Caco-2 (cell line): Measurements from ENCODE around the gene NMRK2. TPM values are rescaled to one million over a fixed set of nuclear protein-coding genes. Genes with fewer than 3 reads are reported as not detected.

Experiments used
- BruUV-seq: library from RNA; stranded (reverse); fragments of 400-500 nt; replicated peaks from 2 replicates; lab custom pipeline; 2021; lab: Mats Ljungman, UMichigan
- CTCF ChIA-PET: fragments of 300-600 bp; sonication (Branson Sonifier 250); formaldehyde crosslinking; loops from one replicate; lab custom pipeline; 2022; ENCODE audit warnings: antibody characterized with exemption; lab: Charles Lee
- POLR2A ChIA-PET: fragments of 300-600 bp; sonication (Branson Sonifier 250); formaldehyde crosslinking; loops from one replicate; lab custom pipeline; 2022; ENCODE audit warnings: antibody characterized with exemption; lab: Charles Lee
- DNase-seq, 2 experiments: peaks; one replicate each; pipeline versions ENCODE4 v3.0.0 to v3.0.0-alpha.2; 2020 to 2022
- H3K27me3 ChIP-seq: replicated peaks from 2 replicates; pipeline ENCODE4 v1.6.0; 2011; ENCODE audit warnings: low read length; ENCODE audit not compliant: control insufficient read depth, insufficient read depth
- H3K36me3 ChIP-seq: 2 replicates; pipeline ENCODE4 v1.5.1; 2011; ENCODE audit warnings: low read length; ENCODE audit not compliant: control insufficient read depth, insufficient read depth
- H3K4me1 ChIP-seq: fragments of 250-450 bp; sonication (Bioruptor Pico); 2 replicates; pipeline ENCODE4 v1.5.1; 2020; ENCODE audit warnings: mild to moderate bottlenecking
- H3K4me3 ChIP-seq: 2 replicates; pipeline ENCODE4 v1.5.1; 2011; ENCODE audit warnings: low read depth, mild to moderate bottlenecking, control low read depth, low read length
- H3K9me3 ChIP-seq: fragments of 250-450 bp; sonication (Bioruptor Pico); 2 replicates; pipeline ENCODE4 v1.5.1; 2020; ENCODE audit warnings: mild to moderate bottlenecking, moderate library complexity
- H3K27ac Mint-ChIP-seq: one replicate; pipeline ENCODE4 v1.8.0; 2022; ENCODE audit warnings: mixed read lengths; ENCODE audit not compliant: unreplicated experiment
- H3K27me3 Mint-ChIP-seq: one replicate; pipeline ENCODE4 v1.8.0; 2022; ENCODE audit warnings: mixed read lengths; ENCODE audit not compliant: insufficient read depth, unreplicated experiment
- H3K36me3 Mint-ChIP-seq: one replicate; pipeline ENCODE4 v1.8.0; 2022; ENCODE audit warnings: mild to moderate bottlenecking, mixed read lengths; ENCODE audit not compliant: insufficient read depth, unreplicated experiment
- H3K4me1 Mint-ChIP-seq: one replicate; pipeline ENCODE4 v1.8.0; 2022; ENCODE audit warnings: low read depth, mixed read lengths; ENCODE audit not compliant: unreplicated experiment
- H3K4me3 Mint-ChIP-seq: one replicate; pipeline ENCODE4 v1.8.0; 2022; ENCODE audit warnings: mild to moderate bottlenecking, moderate library complexity, mixed read lengths; ENCODE audit not compliant: unreplicated experiment
- H3K9me3 Mint-ChIP-seq: one replicate; pipeline ENCODE4 v1.8.0; 2022; ENCODE audit warnings: mixed read lengths; ENCODE audit not compliant: unreplicated experiment
- CTCF ChIP-seq, 2 experiments: fragments of 200-600 bp in 1 of 2; IDR thresholded peaks; 1 replicate in 1 of 2; 2 replicates in 1 of 2; pipeline versions ENCODE4 v1.5.1 to v1.8.0; 2011 to 2022; ENCODE audit warnings: antibody characterized with exemption in 1 of 2, control low read depth in 1 of 2, inconsistent platforms in 1 of 2, low read depth in 1 of 2, low read length in 1 of 2, mild to moderate bottlenecking in 1 of 2, moderate library complexity in 1 of 2; ENCODE audit not compliant: insufficient read depth in 1 of 2, severe bottlenecking in 1 of 2, unreplicated experiment in 1 of 2
- intact Hi-C: fragments of 100-400 bp; cut with micrococcal nuclease; formaldehyde crosslinking; loops from one replicate; pipeline ENCODE4 v1.10.0; 2022; ENCODE audit not compliant: unreplicated experiment
- total RNA-seq: library from RNA; stranded (reverse); gene quantifications from 2 replicates; pipeline ENCODE4 v1.2.3, GENCODE V29; 2022

NMRK2 gene
- total RNA-seq, 1 experiment from 2014 or later, result not detected

- peaks cover 21% of the 10 kb centered on the region for H3K36me3 ChIP-seq
- ChIA-PET CTCF (no interaction called here), POLR2A (no interaction called here)
- H3K36me3 Mint-ChIP-seq, result peaks cover 57% of the 10 kb centered on the region
- H3K4me3 ChIP-seq, result peak overlapping the region; percentile 37
- peaks cover 12% of the 10 kb centered on the region for H3K4me1 ChIP-seq
- BruUV-seq, result no TSS peak
- no peaks in the 10 kb centered on the region for H3K27me3 ChIP-seq
- H3K27ac Mint-ChIP-seq, result peak overlapping the region; percentile 88
- H3K9me3 Mint-ChIP-seq, result peaks cover 10% of the 10 kb centered on the region
- peak overlapping the region; percentile 89 for H3K4me3 Mint-ChIP-seq
- intact Hi-C loops, result loop anchor here (10.0 kb wide), 1 partner anchor 78 kb away; the partner anchor contains the start of gene ZBTB7A
- H3K27me3 Mint-ChIP-seq, result no peaks in the 10 kb centered on the region
- no peaks in the 10 kb centered on the region for H3K9me3 ChIP-seq
- peak; percentile 67 to 73 for DNase-seq
- peak; percentile 31 to 56 for TF ChIP-seq CTCF (IDR thresholded peaks at IDR 0.05; ENCODE audit: insufficient read depth in 1 of 2, low read depth in 1 of 2, low read length in 1 of 2, severe bottlenecking in 1 of 2, unreplicated experiment in 1 of 2)
- peaks cover 13% of the 10 kb centered on the region for H3K4me1 Mint-ChIP-seq
These were observed 53.6 kb downstream of the NMRK2 start for GRCh38 chr19:3986260-3987041.

- H3K9me3 ChIP-seq, result no peaks in the 10 kb centered on the region
- CTCF ChIA-PET, result interaction anchor here (0.6 to 1.8 kb wide), 24 partner anchors 9 to 296 kb away, joined by 3 to 21 read pairs (median 5); partner anchors contain the start of genes APBA3, DAPK3, MRPL54 and PIAS4
- peak; percentile 68 to 87 for TF ChIP-seq CTCF (IDR thresholded peaks at IDR 0.05; ENCODE audit: insufficient read depth in 1 of 2, low read depth in 1 of 2, low read length in 1 of 2, severe bottlenecking in 1 of 2, unreplicated experiment in 1 of 2)
- intact Hi-C loops, result loop anchor here (10.0 kb wide), 1 partner anchor 77 kb away; the partner anchor contains the start of gene ZBTB7A
- BruUV-seq, result no TSS peak
- H3K4me3 ChIP-seq, result peak overlapping the region; percentile 37
- Mint-ChIP-seq H3K4me1 (peaks cover 13% of the 10 kb centered on the region), H3K27me3 (no peaks in the 10 kb centered on the region), H3K9me3 (peaks cover 10% of the 10 kb centered on the region), H3K36me3 (peaks cover 44% of the 10 kb centered on the region), H3K27ac (peak overlapping the region; percentile 88), H3K4me3 (peak overlapping the region; percentile 89)
- H3K4me1 ChIP-seq, result peaks cover 12% of the 10 kb centered on the region
- POLR2A ChIA-PET, result interaction anchor here (0.5 to 1.7 kb wide), 12 partner anchors 11 to 1560 kb away, joined by 3 to 16 read pairs (median 6); partner anchors contain the start of genes DAPK3 and MRPL54
- peak; percentile 80 to 85 for DNase-seq
- no peaks in the 10 kb centered on the region for H3K27me3 ChIP-seq
- peaks cover 11% of the 10 kb centered on the region for H3K36me3 ChIP-seq
These were observed 54.9 kb downstream of the NMRK2 start for GRCh38 chr19:3987619-3988371.

DNA sequence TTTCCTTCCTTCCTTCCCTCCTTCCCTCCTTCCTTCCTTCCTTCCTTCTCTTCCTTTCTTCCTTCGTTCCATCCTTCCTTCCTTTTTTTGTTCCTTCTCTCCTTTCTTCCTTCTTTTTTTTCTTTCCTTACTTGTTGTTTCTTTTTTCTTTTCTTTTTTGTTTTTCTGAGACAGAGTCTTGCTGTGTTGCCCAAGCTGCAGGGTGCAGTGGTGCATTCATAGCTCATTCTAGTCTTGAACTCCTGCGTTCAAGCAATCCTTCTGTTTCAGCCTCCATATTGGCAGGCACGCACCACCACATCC is 57.9 kb downstream of the NMRK2 start:
- no peak overlapping the region for H3K4me3 ChIP-seq
- ChIA-PET POLR2A (interaction anchor here (0.6 to 0.7 kb wide), 3 partner anchors 22 to 228 kb away, joined by 3 to 4 read pairs (median 4); partner anchors contain the start of gene MRPL54), CTCF (no interaction called here)
- Mint-ChIP-seq H3K27ac (peak overlapping the region; percentile 89), H3K4me3 (peak overlapping the region; percentile 89), H3K27me3 (no peaks in the 10 kb centered on the region), H3K36me3 (peaks cover 15% of the 10 kb centered on the region), H3K4me1 (peaks cover 7% of the 10 kb centered on the region), H3K9me3 (peaks cover 10% of the 10 kb centered on the region)
- TF ChIP-seq CTCF (IDR thresholded peaks at IDR 0.05; ENCODE audit: insufficient read depth in 1 of 2, low read depth in 1 of 2, low read length in 1 of 2, severe bottlenecking in 1 of 2, unreplicated experiment in 1 of 2), result no peak
- H3K4me1 ChIP-seq, result no peaks in the 10 kb centered on the region
- no peaks in the 10 kb centered on the region for H3K36me3 ChIP-seq
- BruUV-seq, result no TSS peak
- no peaks in the 10 kb centered on the region for H3K27me3 ChIP-seq
- H3K9me3 ChIP-seq, result no peaks in the 10 kb centered on the region
- intact Hi-C loops, result no loop called here
- no peak for DNase-seq
